Astrocyte (in vitro differentiated cells and primary cell): ENCODE measurements around the gene ZFP36L1. TPM values are rescaled to one million over a fixed set of nuclear protein-coding genes. Genes with fewer than 3 reads are reported as not detected.
A peak's percentile ranks its signal among the peaks of the same experiment; 100 is the strongest.

Experiments used
- DNase-seq: peaks from one replicate; pipeline ENCODE4 v3.0.0-alpha.2; 2010; ENCODE audit warnings: low read depth
- FAIRE-seq: peaks from 2 replicates; lab custom pipeline; 2011; peaks lifted over from hg19 to GRCh38; lab: Jason Lieb, UNC
- H2AFZ ChIP-seq: 2 replicates; pipeline ENCODE4 v1.6.0; 2012; ENCODE audit warnings: low read depth, low read length, inconsistent platforms
- H3K27ac ChIP-seq: 2 replicates; pipeline ENCODE4 v1.5.1; 2011; ENCODE audit warnings: low read depth, low read length, inconsistent platforms
- H3K27me3 ChIP-seq: 2 replicates; pipeline ENCODE4 v1.6.0; 2011; ENCODE audit warnings: low read length, inconsistent platforms; ENCODE audit not compliant: insufficient read depth
- H3K36me3 ChIP-seq: 2 replicates; pipeline ENCODE4 v1.5.1; 2011; ENCODE audit warnings: low read length, inconsistent platforms; ENCODE audit not compliant: insufficient read depth
- H3K4me1 ChIP-seq: 2 replicates; pipeline ENCODE4 v1.5.1; 2011; ENCODE audit warnings: low read length, inconsistent platforms; ENCODE audit not compliant: insufficient read depth
- H3K4me2 ChIP-seq: 2 replicates; pipeline ENCODE4 v1.6.0; 2012; ENCODE audit warnings: low read length, inconsistent platforms
- H3K4me3 ChIP-seq: 2 replicates; pipeline ENCODE4 v1.5.1; 2011; ENCODE audit warnings: low read depth, mild to moderate bottlenecking, low read length, inconsistent platforms; ENCODE audit not compliant: insufficient read depth
- H3K79me2 ChIP-seq: 2 replicates; pipeline ENCODE4 v1.6.0; 2012; ENCODE audit warnings: mild to moderate bottlenecking, low read length, inconsistent platforms; ENCODE audit not compliant: insufficient read depth
- H3K9ac ChIP-seq: 2 replicates; pipeline ENCODE4 v1.6.0; 2012; ENCODE audit warnings: mild to moderate bottlenecking, low read length, inconsistent platforms
- H3K9me3 ChIP-seq: 2 replicates; pipeline ENCODE4 v1.5.1; 2012; ENCODE audit warnings: low read depth, mild to moderate bottlenecking, low read length, inconsistent platforms; ENCODE audit not compliant: insufficient read depth
- H4K20me1 ChIP-seq: 2 replicates; pipeline ENCODE4 v1.6.0; 2012; ENCODE audit warnings: low read length, inconsistent platforms; ENCODE audit not compliant: insufficient read depth
- H3K27ac Mint-ChIP-seq: one replicate; pipeline ENCODE4 v1.8.0; 2021; ENCODE audit warnings: mild to moderate bottlenecking, mixed read lengths; ENCODE audit not compliant: unreplicated experiment
- H3K27me3 Mint-ChIP-seq: one replicate; pipeline ENCODE4 v1.8.0; 2021; ENCODE audit warnings: low read depth, mixed read lengths; ENCODE audit not compliant: unreplicated experiment
- H3K36me3 Mint-ChIP-seq: one replicate; pipeline ENCODE4 v1.8.0; 2021; ENCODE audit warnings: low read depth, mixed read lengths; ENCODE audit not compliant: unreplicated experiment
- H3K4me1 Mint-ChIP-seq: one replicate; pipeline ENCODE4 v1.8.0; 2021; ENCODE audit warnings: low read depth, mixed read lengths; ENCODE audit not compliant: unreplicated experiment
- H3K4me3 Mint-ChIP-seq: one replicate; pipeline ENCODE4 v1.8.0; 2021; ENCODE audit warnings: mild to moderate bottlenecking, moderate library complexity, mixed read lengths; ENCODE audit not compliant: unreplicated experiment
- H3K9me3 Mint-ChIP-seq: one replicate; pipeline ENCODE4 v1.8.0; 2021; ENCODE audit warnings: mild to moderate bottlenecking, mixed read lengths; ENCODE audit not compliant: unreplicated experiment
- CTCF ChIP-seq: IDR thresholded peaks from 2 replicates; pipeline ENCODE4 v1.5.1; 2011; ENCODE audit warnings: low read depth, mild to moderate bottlenecking, inconsistent platforms, low read length, moderate library complexity; ENCODE audit not compliant: insufficient read depth
- EZH2 ChIP-seq: IDR thresholded peaks from 2 replicates; pipeline ENCODE4 v1.6.1; 2012; ENCODE audit warnings: mild to moderate bottlenecking, low read length, inconsistent platforms; ENCODE audit not compliant: insufficient read depth
- total RNA-seq: library from RNA; stranded (reverse); gene quantifications from 2 replicates; pipeline ENCODE4 v1.2.1, GENCODE V29; 2021

Gene ZFP36L1
- total RNA-seq, 1 donor from 2014 or later: 219 TPM

GRCh38 chr14:68817506-68818212, 24.8 kb upstream of the ZFP36L1 start:
- FAIRE-seq: no peak
- H3K27me3 Mint-ChIP-seq: no peaks in the 10 kb centered on the region
- Histone ChIP-seq H4K20me1 (no peaks in the 10 kb centered on the region), H3K27me3 (no peaks in the 10 kb centered on the region), H3K4me2 (no peak overlapping the region), H3K36me3 (no peaks in the 10 kb centered on the region), H2AFZ (no peak overlapping the region), H3K9ac (no peak overlapping the region), H3K4me1 (peaks cover 33% of the 10 kb centered on the region), H3K27ac (no peak overlapping the region), H3K79me2 (peaks cover 14% of the 10 kb centered on the region), H3K4me3 (no peak overlapping the region), H3K9me3 (no peaks in the 10 kb centered on the region)
- peaks cover 4% of the 10 kb centered on the region for H3K36me3 Mint-ChIP-seq
- H3K27ac Mint-ChIP-seq: peak overlapping the region; percentile 72
- H3K4me1 Mint-ChIP-seq: peaks cover 20% of the 10 kb centered on the region
- DNase-seq: no peak
- peak overlapping the region; percentile 54 for H3K4me3 Mint-ChIP-seq
- no peaks in the 10 kb centered on the region for H3K9me3 Mint-ChIP-seq
- TF ChIP-seq CTCF: no peak
- TF ChIP-seq EZH2: no peak

- Mint-ChIP-seq H3K4me3 (peak overlapping the region; percentile 54), H3K27me3 (no peaks in the 10 kb centered on the region), H3K36me3 (peaks cover 4% of the 10 kb centered on the region), H3K27ac (peak overlapping the region; percentile 72), H3K4me1 (peaks cover 20% of the 10 kb centered on the region), H3K9me3 (no peaks in the 10 kb centered on the region)
- TF ChIP-seq EZH2: no peak
- TF ChIP-seq CTCF: no peak
- H3K79me2 ChIP-seq: peaks cover 14% of the 10 kb centered on the region
- H3K36me3 ChIP-seq: no peaks in the 10 kb centered on the region
- peak overlapping the region; percentile 90 for H3K27ac ChIP-seq
- H3K4me1 ChIP-seq: peaks cover 33% of the 10 kb centered on the region
- H2AFZ ChIP-seq: peak overlapping the region; percentile 73
- H3K4me2 ChIP-seq: peak overlapping the region; percentile 81
- FAIRE-seq: no peak
- no peak overlapping the region for H3K4me3 ChIP-seq
- peak overlapping the region; percentile 83 for H3K9ac ChIP-seq
- no peak for DNase-seq
- no peaks in the 10 kb centered on the region for H3K27me3 ChIP-seq
- no peaks in the 10 kb centered on the region for H3K9me3 ChIP-seq
- H4K20me1 ChIP-seq: no peaks in the 10 kb centered on the region
Observed at GRCh38 chr14:68816943-68817430, 24.1 kb upstream of the ZFP36L1 start.
